Stimulated activated naive B cell treated with anti-CD40 and anti-IgM and Interleukin-4, amounts not matched to agents 10 μg/mL and 1 μg/mL and 100 μg/mL, for 72 hours (primary cell): ENCODE data around the gene SYCP1.
"Not testable (repeated sequence)": the region's sequence is repeated elsewhere in the genome, so short reads cannot be mapped to it uniquely, and the experiment has no call there.

Source experiments
- ATAC-seq, 2 donors: fragments of 150-1000 bp; cut with Tn5 transposase; replicated peaks; 2 replicates each; pipeline ENCODE4 v1.10.0; 2021; ENCODE audit warnings: moderate library complexity in 1 of 2
- DNase-seq: peaks from one replicate; pipeline ENCODE4 v3.0.0; 2021
- H3K27ac Mint-ChIP-seq: one replicate; pipeline ENCODE4 v1.8.0; 2022; ENCODE audit warnings: mild to moderate bottlenecking, mixed read lengths
- H3K27me3 Mint-ChIP-seq, 2 donors: one replicate each; pipeline ENCODE4 v1.8.0; 2022; ENCODE audit warnings: mixed read lengths in 2 of 2
- H3K36me3 Mint-ChIP-seq, 2 donors: one replicate each; pipeline ENCODE4 v1.8.0; 2022; ENCODE audit warnings: mixed read lengths in 2 of 2, mild to moderate bottlenecking in 1 of 2
- H3K4me1 Mint-ChIP-seq, 2 donors: one replicate each; pipeline ENCODE4 v1.8.0; 2022; ENCODE audit warnings: mixed read lengths in 2 of 2, mild to moderate bottlenecking in 1 of 2
- H3K4me3 Mint-ChIP-seq, 2 donors: one replicate each; pipeline ENCODE4 v1.8.0; 2022; ENCODE audit warnings: mild to moderate bottlenecking in 2 of 2, mixed read lengths in 2 of 2, moderate library complexity in 1 of 2
- H3K9me3 Mint-ChIP-seq, 2 donors: one replicate each; pipeline ENCODE4 v1.8.0; 2022; ENCODE audit warnings: mixed read lengths in 2 of 2, mild to moderate bottlenecking in 1 of 2

SYCP1 gene

GRCh38 chr1:115006191-115006590, 151.5 kb downstream of the SYCP1 start:
- Mint-ChIP-seq H3K36me3 (no peaks in the 10 kb centered on the region), H3K27me3 (peaks cover 17 to 20% of the 10 kb centered on the region in 2 donors), H3K4me3 (no peak overlapping the region), H3K27ac (no peak overlapping the region), H3K9me3 (peaks cover 0 to 6% of the 10 kb centered on the region in 2 donors), H3K4me1 (no peaks in the 10 kb centered on the region)
- ATAC-seq: no peak
- no peak for DNase-seq

- H3K27ac Mint-ChIP-seq: no peak overlapping the region
- DNase-seq (no peak), ATAC-seq (peak; percentile 53 to 56)
- peaks cover 4 to 14% of the 10 kb centered on the region in 2 donors for H3K27me3 Mint-ChIP-seq
- H3K4me1 Mint-ChIP-seq: no peaks in the 10 kb centered on the region
- H3K36me3 Mint-ChIP-seq: no peaks in the 10 kb centered on the region
- H3K9me3 Mint-ChIP-seq: peaks cover 0 to 7% of the 10 kb centered on the region in 2 donors
- no peak overlapping the region for H3K4me3 Mint-ChIP-seq
Observed at GRCh38 chr1:115012006-115012405, 157.3 kb downstream of the SYCP1 start.

GRCh38 chr1:115012434-115012833, 157.8 kb downstream of the SYCP1 start:
- Mint-ChIP-seq H3K27ac (no peak overlapping the region), H3K9me3 (peaks cover 0 to 7% of the 10 kb centered on the region in 2 donors), H3K36me3 (no peaks in the 10 kb centered on the region), H3K4me3 (no peak overlapping the region), H3K27me3 (peaks cover 4 to 12% of the 10 kb centered on the region in 2 donors), H3K4me1 (no peaks in the 10 kb centered on the region)
- no peak for ATAC-seq
- DNase-seq: no peak

GRCh38 chr1:115013792-115014191, 159.1 kb downstream of the SYCP1 start:
- H3K36me3 Mint-ChIP-seq: no peaks in the 10 kb centered on the region
- H3K27ac Mint-ChIP-seq: no peak overlapping the region
- H3K4me1 Mint-ChIP-seq: no peaks in the 10 kb centered on the region
- peaks cover 0 to 4% of the 10 kb centered on the region in 2 donors for H3K9me3 Mint-ChIP-seq
- no peak overlapping the region for H3K4me3 Mint-ChIP-seq
- DNase-seq: no peak
- peaks cover 0 to 7% of the 10 kb centered on the region in 2 donors for H3K27me3 Mint-ChIP-seq
- ATAC-seq: no peak

GRCh38 chr1:115019549-115019948, 164.9 kb downstream of the SYCP1 start:
- not testable (repeated sequence) for ATAC-seq, DNase-seq, H3K27me3 Mint-ChIP-seq, H3K9me3 Mint-ChIP-seq, H3K4me3 Mint-ChIP-seq, H3K36me3 Mint-ChIP-seq, H3K4me1 Mint-ChIP-seq, H3K27ac Mint-ChIP-seq

- Mint-ChIP-seq H3K27ac (no peak overlapping the region), H3K36me3 (no peaks in the 10 kb centered on the region)
- no peak for ATAC-seq
Observed at GRCh38 chr1:115021145-115021544, 166.5 kb downstream of the SYCP1 start.

GRCh38 chr1:115023593-115023992, 168.9 kb downstream of the SYCP1 start:
- ATAC-seq: no peak
- no peak overlapping the region for H3K4me3 Mint-ChIP-seq
- H3K36me3 Mint-ChIP-seq: no peaks in the 10 kb centered on the region
- no peaks in the 10 kb centered on the region for H3K9me3 Mint-ChIP-seq
- H3K27me3 Mint-ChIP-seq: peaks cover 8 to 23% of the 10 kb centered on the region in 2 donors
- no peaks in the 10 kb centered on the region for H3K4me1 Mint-ChIP-seq
- DNase-seq: no peak
- H3K27ac Mint-ChIP-seq: no peak overlapping the region

More at GRCh38 chr1:115021145-115021544, 166.5 kb downstream of the SYCP1 start:
- no peaks in the 10 kb centered on the region for H3K4me1 Mint-ChIP-seq
- H3K27me3 Mint-ChIP-seq: peaks cover 5 to 6% of the 10 kb centered on the region in 2 donors
- DNase-seq: no peak
- no peak overlapping the region for H3K4me3 Mint-ChIP-seq
- H3K9me3 Mint-ChIP-seq: no peaks in the 10 kb centered on the region

GRCh38 chr1:115029526-115029925, 174.9 kb downstream of the SYCP1 start, which contains the start of gene TSHB:
Gene TSHB, plus strand, starts transcription at chr1:115029826. Its CDS starts 3,537 bp downstream, at chr1:115033363.
- no peak for ATAC-seq
- DNase-seq: no peak
- H3K9me3 Mint-ChIP-seq: no peaks in the 10 kb centered on the region
- H3K36me3 Mint-ChIP-seq: no peaks in the 10 kb centered on the region
- H3K4me1 Mint-ChIP-seq: no peaks in the 10 kb centered on the region
- H3K27ac Mint-ChIP-seq: no peak within 1 kb of the TSS
- H3K27me3 Mint-ChIP-seq: peaks cover 3 to 21% of the 10 kb centered on the region in 2 donors
- no peak within 1 kb of the TSS for H3K4me3 Mint-ChIP-seq

- DNase-seq (no peak), ATAC-seq (no peak)
- H3K9me3 Mint-ChIP-seq: no peaks in the 10 kb centered on the region
Observed at GRCh38 chr1:115031595-115031994, 176.9 kb downstream of the SYCP1 start.

GRCh38 chr1:115035652-115036051, 181.0 kb downstream of the SYCP1 start:
- H3K27me3 Mint-ChIP-seq: no peaks in the 10 kb centered on the region
- no peak for ATAC-seq

More at GRCh38 chr1:115031595-115031994, 176.9 kb downstream of the SYCP1 start:
- H3K4me1 Mint-ChIP-seq: no peaks in the 10 kb centered on the region
- H3K27ac Mint-ChIP-seq: no peak overlapping the region
- H3K4me3 Mint-ChIP-seq: no peak overlapping the region
- peaks cover 3 to 21% of the 10 kb centered on the region in 2 donors for H3K27me3 Mint-ChIP-seq
- H3K36me3 Mint-ChIP-seq: no peaks in the 10 kb centered on the region

GRCh38 chr1:115036814-115037507, 182.3 kb downstream of the SYCP1 start:
- Mint-ChIP-seq H3K27ac (no peak overlapping the region), H3K4me1 (no peaks in the 10 kb centered on the region), H3K27me3 (no peaks in the 10 kb centered on the region), H3K4me3 (no peak overlapping the region), H3K36me3 (no peaks in the 10 kb centered on the region), H3K9me3 (no peaks in the 10 kb centered on the region)
- ATAC-seq (no peak), DNase-seq (no peak)

More at GRCh38 chr1:115035652-115036051, 181.0 kb downstream of the SYCP1 start:
- Mint-ChIP-seq H3K27ac (no peak overlapping the region), H3K9me3 (no peaks in the 10 kb centered on the region), H3K4me1 (no peaks in the 10 kb centered on the region), H3K4me3 (no peak overlapping the region), H3K36me3 (no peaks in the 10 kb centered on the region)
- DNase-seq: no peak

GRCh38 chr1:115040501-115040900, 185.8 kb downstream of the SYCP1 start:
- Mint-ChIP-seq H3K4me1 (no peaks in the 10 kb centered on the region), H3K9me3 (peaks cover 0 to 2% of the 10 kb centered on the region in 2 donors), H3K27me3 (no peaks in the 10 kb centered on the region), H3K4me3 (no peak overlapping the region), H3K36me3 (peaks cover 0 to 2% of the 10 kb centered on the region in 2 donors), H3K27ac (no peak overlapping the region)
- ATAC-seq (no peak), DNase-seq (no peak)

GRCh38 chr1:115041654-115042053, 187.0 kb downstream of the SYCP1 start:
- no peak for DNase-seq
- Mint-ChIP-seq H3K36me3 (peaks cover 0 to 2% of the 10 kb centered on the region in 2 donors), H3K27me3 (no peaks in the 10 kb centered on the region), H3K4me1 (no peaks in the 10 kb centered on the region), H3K4me3 (no peak overlapping the region), H3K9me3 (peaks cover 0 to 5% of the 10 kb centered on the region in 2 donors), H3K27ac (no peak overlapping the region)
- no peak for ATAC-seq
